Liver (tissue), 9 donors: ENCODE results near the gene OASL. TPM values are rescaled to one million over a fixed set of nuclear protein-coding genes. Genes with fewer than 3 reads are reported as not detected.

Source experiments
- DNase-seq: peaks from one replicate; pipeline ENCODE4 v3.0.0-alpha.2; 2017; ENCODE audit warnings: low spot score
- H3K27ac ChIP-seq, 2 donors: one replicate each; pipeline ENCODE4 v1.7.0; 2013; ENCODE audit warnings: inconsistent platforms in 2 of 2, low read length in 2 of 2, control low read depth in 1 of 2, low read depth in 1 of 2, mild to moderate bottlenecking in 1 of 2
- H3K27me3 ChIP-seq, 4 donors: one replicate each; pipeline versions ENCODE4 v1.6.1 to v1.7.0; 2013; ENCODE audit warnings: low read length in 3 of 4, inconsistent platforms in 1 of 4, mild to moderate bottlenecking in 1 of 4, moderate library complexity in 1 of 4; ENCODE audit not compliant: control insufficient read depth in 4 of 4, insufficient read depth in 4 of 4
- H3K36me3 ChIP-seq, 4 donors: one replicate each; pipeline versions ENCODE4 v1.6.1 to v1.7.0; 2013; ENCODE audit warnings: low read length in 3 of 4, mild to moderate bottlenecking in 3 of 4, low read depth in 1 of 4, moderate library complexity in 1 of 4; ENCODE audit not compliant: control insufficient read depth in 4 of 4, insufficient read depth in 3 of 4
- H3K4me1 ChIP-seq, 4 donors: one replicate each; pipeline versions ENCODE4 v1.6.1 to v1.7.0; 2013; ENCODE audit warnings: low read length in 3 of 4, mild to moderate bottlenecking in 3 of 4, moderate library complexity in 1 of 4; ENCODE audit not compliant: control insufficient read depth in 4 of 4, insufficient read depth in 4 of 4
- H3K4me3 ChIP-seq, 3 donors: one replicate each; pipeline versions ENCODE4 v1.6.1 to v1.7.0; 2013; ENCODE audit warnings: low read length in 3 of 3, control low read depth in 1 of 3, low read depth in 1 of 3, mild to moderate bottlenecking in 1 of 3
- H3K9ac ChIP-seq, 2 donors: one replicate each; pipeline ENCODE4 v1.7.0; 2013; ENCODE audit warnings: low read length in 2 of 2, mild to moderate bottlenecking in 2 of 2, moderate library complexity in 2 of 2, control low read depth in 1 of 2, low read depth in 1 of 2
- H3K9me3 ChIP-seq, 4 donors: one replicate each; pipeline versions ENCODE4 v1.6.1 to v1.7.0; 2013; ENCODE audit warnings: low read length in 3 of 4; ENCODE audit not compliant: control insufficient read depth in 4 of 4
- EGR1 ChIP-seq, 2 donors: IDR thresholded peaks; 2 replicates each; pipeline ENCODE4 v1.6.1; 2016 to 2018; ENCODE audit warnings: antibody characterized with exemption in 2 of 2, low read depth in 2 of 2
- FOXA1 ChIP-seq: IDR thresholded peaks from 2 replicates; pipeline ENCODE4 v1.6.1; 2016; ENCODE audit warnings: antibody characterized with exemption
- FOXA2 ChIP-seq: IDR thresholded peaks from 2 replicates; pipeline ENCODE4 v1.6.1; 2016; ENCODE audit warnings: antibody characterized with exemption
- GABPA ChIP-seq, 2 donors: IDR thresholded peaks in 1 of 2; conservative IDR thresholded peaks in 1 of 2; 2 replicates each; pipeline ENCODE4 v1.6.1; 2016; ENCODE audit warnings: antibody characterized with exemption in 2 of 2, mild to moderate bottlenecking in 1 of 2, moderate library complexity in 1 of 2
- HNF4A ChIP-seq, 2 donors: conservative IDR thresholded peaks; 2 replicates each; pipeline ENCODE4 v1.6.1; 2016; ENCODE audit warnings: antibody characterized with exemption in 2 of 2, mild to moderate bottlenecking in 2 of 2
- HNF4G ChIP-seq: IDR thresholded peaks from 2 replicates; pipeline ENCODE4 v1.6.1; 2016; ENCODE audit warnings: antibody characterized with exemption
- JUND ChIP-seq, 2 donors: IDR thresholded peaks; 2 replicates each; pipeline ENCODE4 v1.6.1; 2016; ENCODE audit warnings: antibody characterized with exemption in 2 of 2
- NR2F2 ChIP-seq: IDR thresholded peaks from 2 replicates; pipeline ENCODE4 v1.6.1; 2016; ENCODE audit warnings: antibody characterized with exemption
- RAD21 ChIP-seq, 2 donors: IDR thresholded peaks; 2 replicates each; pipeline ENCODE4 v1.6.1; 2016; ENCODE audit warnings: antibody characterized with exemption in 2 of 2, mild to moderate bottlenecking in 2 of 2
- RXRA ChIP-seq, 2 donors: IDR thresholded peaks; 2 replicates each; pipeline ENCODE4 v1.6.1; 2017 to 2018; ENCODE audit warnings: antibody characterized with exemption in 2 of 2, mild to moderate bottlenecking in 1 of 2
- SP1 ChIP-seq: IDR thresholded peaks from 2 replicates; pipeline ENCODE4 v1.6.1; 2018; ENCODE audit warnings: antibody characterized with exemption, mild to moderate bottlenecking
- TAF1 ChIP-seq: conservative IDR thresholded peaks from 2 replicates; pipeline ENCODE4 v1.6.1; 2016; ENCODE audit warnings: antibody characterized with exemption, mild to moderate bottlenecking
- YY1 ChIP-seq: IDR thresholded peaks from 2 replicates; pipeline ENCODE4 v1.6.1; 2016; ENCODE audit warnings: antibody characterized with exemption, mild to moderate bottlenecking
- WGBS: extraction: QIAGEN DNeasy Blood & Tissue Kit; methylation state at CpG from one replicate; pipeline ENCODE4 v1.1.7; 2013; 5-methylcytosine and 5-hydroxymethylcytosine counted together
- polyA plus RNA-seq, 2 donors: library from polyadenylated mRNA; stranded (reverse) in 1 of 2; unstranded in 1 of 2; fragments of 200-250 nt in 1 of 2; fragments of >200 nt in 1 of 2; fragmentation: Nextera tagmentation in 1 of 2; extraction: Ambion mirVana in 1 of 2; gene quantifications; one replicate each; pipeline versions ENCODE4 v1.2.1 to v1.2.3, GENCODE V29; 2013 to 2015
- total RNA-seq, 2 donors: library from RNA; depleted of rRNA; stranded (reverse); fragments of >200 nt; gene quantifications; one replicate each; pipeline ENCODE4 v1.2.3, GENCODE V29; 2014
- TF ChIP-seq, protein P1 (sequence below): IDR thresholded peaks from 2 replicates; pipeline ENCODE4 v1.6.1; 2016; ENCODE audit warnings: antibody characterized with exemption, mild to moderate bottlenecking
- TF ChIP-seq, protein P2 (sequence below): IDR thresholded peaks from 2 replicates; pipeline ENCODE4 v1.6.1; 2016; ENCODE audit warnings: antibody characterized with exemption
- TF ChIP-seq, protein P3 (sequence below): IDR thresholded peaks from 2 replicates; pipeline ENCODE4 v1.6.1; 2016; ENCODE audit warnings: antibody characterized with exemption
- TF ChIP-seq, protein P4 (sequence below): fragments of 150-350 bp; IDR thresholded peaks from 2 replicates; pipeline ENCODE4 v1.5.1; 2017; ENCODE audit warnings: improper control_type of control experiment, low read depth, low read length; ENCODE audit not compliant: missing input control
- TF ChIP-seq, protein P5 (sequence below): IDR thresholded peaks from 2 replicates; pipeline ENCODE4 v1.6.1; 2016; ENCODE audit warnings: antibody characterized with exemption
- donor health status: healthy.
- donor health status: healthy.
- donor health status: healthy.
- donor health status: healthy.
- donor health status: healthy.

The OASL gene
- total and polyA plus RNA-seq, 4 donors = 0.89 to 4.5 (median 3.1) TPM

DNA sequence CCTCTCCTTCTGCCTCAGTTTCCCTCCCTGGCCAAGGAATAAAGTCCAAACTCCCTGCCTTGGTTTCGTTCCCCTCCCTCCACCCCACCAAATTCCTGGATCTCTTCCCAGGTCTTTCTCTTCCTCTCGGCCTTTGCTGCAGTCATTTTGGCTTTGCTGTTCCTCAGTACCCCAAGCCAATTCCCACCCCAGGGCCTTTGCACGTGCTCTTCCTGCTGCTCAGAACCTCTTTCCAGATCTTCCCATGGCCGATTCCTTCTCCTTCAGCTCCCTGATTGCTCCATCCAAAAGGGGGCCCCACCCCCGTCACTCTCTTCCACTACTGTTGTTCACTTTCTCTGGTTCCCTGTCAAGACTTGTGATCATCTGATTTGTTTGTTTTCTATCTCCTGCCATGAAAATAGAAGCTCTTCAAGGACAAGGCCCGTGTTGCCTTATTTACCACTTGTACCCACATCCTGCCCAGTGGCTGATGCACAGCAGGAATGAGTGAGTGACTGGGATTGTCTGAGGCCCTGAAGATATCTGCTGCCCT, 57.6 kb downstream of the OASL start:
- 23% methylated on average over 6 of the region's 6 CpGs for WGBS
- DNase-seq = no peak
- Histone ChIP-seq H3K27ac (peak overlapping the region; percentile 22 to 63), H3K9ac (no peak overlapping the region), H3K36me3 (no peaks in the 10 kb centered on the region), H3K4me1 (peaks cover 16 to 63% (median 50%) of the 10 kb centered on the region in 4 donors), H3K9me3 (no peaks in the 10 kb centered on the region), H3K4me3 (peak overlapping the region in 2 of 3 donors; percentile 82 to 85), H3K27me3 (no peaks in the 10 kb centered on the region)
- TF ChIP-seq NR2F2 (no peak), TAF1 (no peak), GABPA (IDR thresholded peaks at IDR 0.05 in 1 of 2, conservative IDR thresholded peaks at IDR 0.05 in 1 of 2) (no peak), HNF4A (conservative IDR thresholded peaks at IDR 0.05) (no peak), JUND (IDR thresholded peaks at IDR 0.05) (no peak), FOXA2 (no peak)

DNA sequence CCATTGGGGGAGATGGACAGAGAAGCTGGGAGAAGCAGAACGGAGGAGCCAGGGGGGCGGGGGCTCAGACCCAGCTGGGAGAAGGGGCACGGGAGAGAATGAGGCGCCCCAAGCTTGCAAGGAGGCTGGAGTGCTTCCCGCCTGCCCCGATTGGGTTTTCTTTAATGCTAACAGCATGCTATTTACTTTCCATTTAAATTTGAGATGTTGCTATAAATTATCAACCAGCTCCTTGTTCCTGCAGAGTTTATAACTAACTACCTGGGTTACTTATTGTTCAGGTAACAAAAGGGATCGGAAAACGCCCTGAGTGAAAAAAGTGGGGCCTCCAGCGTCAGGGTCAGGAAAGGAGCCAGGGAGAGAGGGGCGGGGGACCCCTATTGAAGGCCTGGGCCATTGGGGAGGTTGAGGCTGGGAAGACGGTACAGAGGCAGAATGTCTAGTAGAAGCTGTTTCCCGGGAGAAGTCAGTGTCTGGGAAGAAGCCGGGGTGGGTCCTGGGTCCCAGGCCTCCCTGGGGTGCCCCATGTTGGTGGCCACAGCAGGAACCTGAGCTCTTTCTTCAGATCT, 58.2 kb downstream of the OASL start:
- peaks cover 16 to 62% (median 54%) of the 10 kb centered on the region in 4 donors for H3K4me1 ChIP-seq
- peak overlapping the region; percentile 22 to 63 for H3K27ac ChIP-seq
- DNase-seq = no peak

More for the DNA sequence above, 58.2 kb downstream of the OASL start:
- Histone ChIP-seq H3K9ac (peak overlapping the region in 1 of 2 donors; percentile 53), H3K36me3 (no peaks in the 10 kb centered on the region), H3K4me3 (peak overlapping the region; percentile 27 to 85 (median 82)), H3K9me3 (no peaks in the 10 kb centered on the region), H3K27me3 (no peaks in the 10 kb centered on the region)
- TF ChIP-seq, protein P1, sequence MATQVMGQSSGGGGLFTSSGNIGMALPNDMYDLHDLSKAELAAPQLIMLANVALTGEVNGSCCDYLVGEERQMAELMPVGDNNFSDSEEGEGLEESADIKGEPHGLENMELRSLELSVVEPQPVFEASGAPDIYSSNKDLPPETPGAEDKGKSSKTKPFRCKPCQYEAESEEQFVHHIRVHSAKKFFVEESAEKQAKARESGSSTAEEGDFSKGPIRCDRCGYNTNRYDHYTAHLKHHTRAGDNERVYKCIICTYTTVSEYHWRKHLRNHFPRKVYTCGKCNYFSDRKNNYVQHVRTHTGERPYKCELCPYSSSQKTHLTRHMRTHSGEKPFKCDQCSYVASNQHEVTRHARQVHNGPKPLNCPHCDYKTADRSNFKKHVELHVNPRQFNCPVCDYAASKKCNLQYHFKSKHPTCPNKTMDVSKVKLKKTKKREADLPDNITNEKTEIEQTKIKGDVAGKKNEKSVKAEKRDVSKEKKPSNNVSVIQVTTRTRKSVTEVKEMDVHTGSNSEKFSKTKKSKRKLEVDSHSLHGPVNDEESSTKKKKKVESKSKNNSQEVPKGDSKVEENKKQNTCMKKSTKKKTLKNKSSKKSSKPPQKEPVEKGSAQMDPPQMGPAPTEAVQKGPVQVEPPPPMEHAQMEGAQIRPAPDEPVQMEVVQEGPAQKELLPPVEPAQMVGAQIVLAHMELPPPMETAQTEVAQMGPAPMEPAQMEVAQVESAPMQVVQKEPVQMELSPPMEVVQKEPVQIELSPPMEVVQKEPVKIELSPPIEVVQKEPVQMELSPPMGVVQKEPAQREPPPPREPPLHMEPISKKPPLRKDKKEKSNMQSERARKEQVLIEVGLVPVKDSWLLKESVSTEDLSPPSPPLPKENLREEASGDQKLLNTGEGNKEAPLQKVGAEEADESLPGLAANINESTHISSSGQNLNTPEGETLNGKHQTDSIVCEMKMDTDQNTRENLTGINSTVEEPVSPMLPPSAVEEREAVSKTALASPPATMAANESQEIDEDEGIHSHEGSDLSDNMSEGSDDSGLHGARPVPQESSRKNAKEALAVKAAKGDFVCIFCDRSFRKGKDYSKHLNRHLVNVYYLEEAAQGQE = no peak
- TF ChIP-seq, protein P2, sequence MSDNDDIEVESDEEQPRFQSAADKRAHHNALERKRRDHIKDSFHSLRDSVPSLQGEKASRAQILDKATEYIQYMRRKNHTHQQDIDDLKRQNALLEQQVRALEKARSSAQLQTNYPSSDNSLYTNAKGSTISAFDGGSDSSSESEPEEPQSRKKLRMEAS = no peak
- TF ChIP-seq, protein P3, sequence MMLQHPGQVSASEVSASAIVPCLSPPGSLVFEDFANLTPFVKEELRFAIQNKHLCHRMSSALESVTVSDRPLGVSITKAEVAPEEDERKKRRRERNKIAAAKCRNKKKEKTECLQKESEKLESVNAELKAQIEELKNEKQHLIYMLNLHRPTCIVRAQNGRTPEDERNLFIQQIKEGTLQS = no peak
- TF ChIP-seq YY1 (no peak), RAD21 (IDR thresholded peaks at IDR 0.05) (no peak), HNF4G (peak; percentile 22), GABPA (IDR thresholded peaks at IDR 0.05 in 1 of 2, conservative IDR thresholded peaks at IDR 0.05 in 1 of 2) (no peak), SP1 (peak; percentile 31), FOXA2 (peak; percentile 74), RXRA (IDR thresholded peaks at IDR 0.05) (peak in 1 of 2 donors; percentile 34), TAF1 (peak; percentile 64), NR2F2 (no peak), FOXA1 (peak; percentile 76), HNF4A (conservative IDR thresholded peaks at IDR 0.05) (peak; percentile 27 to 48), EGR1 (IDR thresholded peaks at IDR 0.05; ENCODE audit: low read depth in 2 of 2) (no peak), JUND (IDR thresholded peaks at IDR 0.05) (no peak)
- TF ChIP-seq, protein P4, sequence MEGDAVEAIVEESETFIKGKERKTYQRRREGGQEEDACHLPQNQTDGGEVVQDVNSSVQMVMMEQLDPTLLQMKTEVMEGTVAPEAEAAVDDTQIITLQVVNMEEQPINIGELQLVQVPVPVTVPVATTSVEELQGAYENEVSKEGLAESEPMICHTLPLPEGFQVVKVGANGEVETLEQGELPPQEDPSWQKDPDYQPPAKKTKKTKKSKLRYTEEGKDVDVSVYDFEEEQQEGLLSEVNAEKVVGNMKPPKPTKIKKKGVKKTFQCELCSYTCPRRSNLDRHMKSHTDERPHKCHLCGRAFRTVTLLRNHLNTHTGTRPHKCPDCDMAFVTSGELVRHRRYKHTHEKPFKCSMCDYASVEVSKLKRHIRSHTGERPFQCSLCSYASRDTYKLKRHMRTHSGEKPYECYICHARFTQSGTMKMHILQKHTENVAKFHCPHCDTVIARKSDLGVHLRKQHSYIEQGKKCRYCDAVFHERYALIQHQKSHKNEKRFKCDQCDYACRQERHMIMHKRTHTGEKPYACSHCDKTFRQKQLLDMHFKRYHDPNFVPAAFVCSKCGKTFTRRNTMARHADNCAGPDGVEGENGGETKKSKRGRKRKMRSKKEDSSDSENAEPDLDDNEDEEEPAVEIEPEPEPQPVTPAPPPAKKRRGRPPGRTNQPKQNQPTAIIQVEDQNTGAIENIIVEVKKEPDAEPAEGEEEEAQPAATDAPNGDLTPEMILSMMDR = no peak
- TF ChIP-seq, protein P5, sequence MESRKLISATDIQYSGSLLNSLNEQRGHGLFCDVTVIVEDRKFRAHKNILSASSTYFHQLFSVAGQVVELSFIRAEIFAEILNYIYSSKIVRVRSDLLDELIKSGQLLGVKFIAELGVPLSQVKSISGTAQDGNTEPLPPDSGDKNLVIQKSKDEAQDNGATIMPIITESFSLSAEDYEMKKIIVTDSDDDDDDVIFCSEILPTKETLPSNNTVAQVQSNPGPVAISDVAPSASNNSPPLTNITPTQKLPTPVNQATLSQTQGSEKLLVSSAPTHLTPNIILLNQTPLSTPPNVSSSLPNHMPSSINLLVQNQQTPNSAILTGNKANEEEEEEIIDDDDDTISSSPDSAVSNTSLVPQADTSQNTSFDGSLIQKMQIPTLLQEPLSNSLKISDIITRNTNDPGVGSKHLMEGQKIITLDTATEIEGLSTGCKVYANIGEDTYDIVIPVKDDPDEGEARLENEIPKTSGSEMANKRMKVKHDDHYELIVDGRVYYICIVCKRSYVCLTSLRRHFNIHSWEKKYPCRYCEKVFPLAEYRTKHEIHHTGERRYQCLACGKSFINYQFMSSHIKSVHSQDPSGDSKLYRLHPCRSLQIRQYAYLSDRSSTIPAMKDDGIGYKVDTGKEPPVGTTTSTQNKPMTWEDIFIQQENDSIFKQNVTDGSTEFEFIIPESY = no peak
- 35% methylated on average over 13 of the region's 13 CpGs for WGBS
